B cell (primary cell): ENCODE measurements around the gene TMEM35B. TPM values are rescaled to one million over a fixed set of nuclear protein-coding genes. Genes with fewer than 3 reads are reported as not detected.

Experiments used
- ATAC-seq: fragments of 200-7000 bp; cut with Tn5 transposase; one replicate; pipeline ENCODE4 v1.10.0; 2021; ENCODE audit warnings: low read depth, mild to moderate bottlenecking, moderate number of reproducible peaks, moderate library complexity
- CTCF ChIA-PET: fragments of 350-600 bp; sonication (Branson Sonifier 250); formaldehyde crosslinking; loops from one replicate; lab custom pipeline; 2021; ENCODE audit warnings: antibody characterized with exemption, inconsistent platforms; lab: Charles Lee
- POLR2A ChIA-PET: fragments of 350-600 bp; sonication (Branson Sonifier 250); formaldehyde crosslinking; loops from one replicate; lab custom pipeline; 2021; ENCODE audit warnings: antibody characterized with exemption; lab: Charles Lee
- DNase-seq: peaks from one replicate; pipeline ENCODE4 v3.0.0; 2013
- H2AFZ ChIP-seq: 2 replicates; pipeline ENCODE4 v1.6.1; 2012; ENCODE audit warnings: mild to moderate bottlenecking, low read depth, low read length; ENCODE audit not compliant: insufficient read depth, poor library complexity, severe bottlenecking
- H3K27ac ChIP-seq, 2 donors: 1 replicate in 1 of 2; 2 replicates in 1 of 2; pipeline ENCODE4 v1.5.1; 2012 to 2013; ENCODE audit warnings: low read length in 2 of 2, mild to moderate bottlenecking in 2 of 2, moderate library complexity in 1 of 2
- H3K27me3 ChIP-seq, 4 experiments: fragments of 200-600 bp in 1 of 4; sonication (generic) in 1 of 4; replicated peaks in 1 of 4; 1 replicate in 2 of 4; 2 replicates in 2 of 4; pipeline versions ENCODE4 v1.6.1 to v1.7.0; 2013 to 2016; ENCODE audit warnings: low read length in 3 of 4, mild to moderate bottlenecking in 2 of 4, mixed read lengths in 1 of 4, moderate library complexity in 1 of 4; ENCODE audit not compliant: insufficient read depth in 4 of 4, control insufficient read depth in 3 of 4; ENCODE audit errors: control extremely low read depth in 1 of 4
- H3K36me3 ChIP-seq, 2 experiments: replicated peaks in 1 of 2; 1 replicate in 1 of 2; 2 replicates in 1 of 2; pipeline versions ENCODE4 v1.6.1 to v1.7.1; 2013; ENCODE audit warnings: low read length in 1 of 2; ENCODE audit not compliant: insufficient read depth in 2 of 2, control insufficient read depth in 1 of 2; ENCODE audit errors: control extremely low read depth in 1 of 2, extremely low read depth in 1 of 2
- H3K4me1 ChIP-seq, 2 donors: fragments of 200-600 bp in 1 of 2; sonication (generic) in 1 of 2; 1 replicate in 1 of 2; 2 replicates in 1 of 2; pipeline versions ENCODE4 v1.5.1 to v1.6.1; 2013 to 2017; ENCODE audit warnings: low read length in 2 of 2; ENCODE audit not compliant: control insufficient read depth in 2 of 2, insufficient read depth in 2 of 2
- H3K4me2 ChIP-seq: replicated peaks from 2 replicates; pipeline ENCODE3; 2012; ENCODE audit warnings: mild to moderate bottlenecking, low read depth, low read length; ENCODE audit not compliant: poor library complexity, severe bottlenecking
- H3K4me3 ChIP-seq, 5 experiments: fragments of 200-600 bp in 1 of 5; sonication (generic) in 1 of 5; 1 replicate in 3 of 5; 2 replicates in 2 of 5; pipeline versions ENCODE4 v1.5.1 to v1.7.0; 2011 to 2016; ENCODE audit warnings: low read length in 4 of 5, mild to moderate bottlenecking in 4 of 5, low read depth in 2 of 5, control low read depth in 1 of 5, moderate library complexity in 1 of 5; ENCODE audit not compliant: insufficient read depth in 1 of 5; ENCODE audit errors: control extremely low read depth in 1 of 5, extremely low read depth in 1 of 5
- H3K79me2 ChIP-seq: fragments of 200-600 bp; sonication (generic); one replicate; pipeline ENCODE4 v1.6.0; 2016; ENCODE audit warnings: low read length; ENCODE audit not compliant: control insufficient read depth, insufficient read depth
- H3K9ac ChIP-seq: fragments of 200-600 bp; sonication (generic); 2 replicates; pipeline ENCODE4 v1.6.1; 2017; ENCODE audit warnings: mild to moderate bottlenecking, low read length, moderate library complexity
- H3K9me3 ChIP-seq, 3 donors: one replicate each; pipeline versions ENCODE4 v1.6.1 to v1.7.1; 2013; ENCODE audit warnings: low read length in 2 of 3; ENCODE audit not compliant: control insufficient read depth in 2 of 3, insufficient read depth in 1 of 3; ENCODE audit errors: control extremely low read depth in 1 of 3
- H4K20me1 ChIP-seq: 2 replicates; pipeline ENCODE4 v1.6.0; 2012; ENCODE audit warnings: mild to moderate bottlenecking, low read length; ENCODE audit not compliant: insufficient read depth, control insufficient read depth, poor library complexity, severe bottlenecking
- H3K27ac Mint-ChIP-seq: one replicate; pipeline ENCODE4 v1.8.0; 2021; ENCODE audit warnings: mixed read lengths
- H3K27me3 Mint-ChIP-seq: one replicate; pipeline ENCODE4 v1.8.0; 2021; ENCODE audit warnings: mixed read lengths
- H3K4me1 Mint-ChIP-seq: one replicate; pipeline ENCODE4 v1.8.0; 2021; ENCODE audit warnings: mixed read lengths
- H3K4me3 Mint-ChIP-seq: one replicate; pipeline ENCODE4 v1.8.0; 2021; ENCODE audit warnings: mixed read lengths
- H3K9me3 Mint-ChIP-seq: one replicate; pipeline ENCODE4 v1.8.0; 2022; ENCODE audit warnings: mixed read lengths; ENCODE audit not compliant: insufficient read depth
- CTCF ChIP-seq: fragments of 200-600 bp; IDR thresholded peaks from one replicate; pipeline ENCODE4 v1.8.0; 2022; ENCODE audit warnings: antibody characterized with exemption, mild to moderate bottlenecking
- EZH2 ChIP-seq: IDR thresholded peaks from 2 replicates; pipeline ENCODE4 v1.6.1; 2012; ENCODE audit warnings: borderline replicate concordance, low read depth, mild to moderate bottlenecking, moderate library complexity, low read length; ENCODE audit not compliant: insufficient read depth, poor library complexity, severe bottlenecking
- WGBS: methylation state at CpG from one replicate; pipeline ENCODE4 v1.1.5; 2013; ENCODE audit warnings: missing lambda C conversion rate; ENCODE audit not compliant: insufficient coverage; 5-methylcytosine and 5-hydroxymethylcytosine counted together
- intact Hi-C: fragments of 100-400 bp; cut with micrococcal nuclease; formaldehyde crosslinking; loops from one replicate; pipeline ENCODE4 v1.10.0; 2022
- polyA plus RNA-seq: library from polyadenylated mRNA; depleted of rRNA; stranded (reverse); fragments of >200 nt; gene quantifications from 2 replicates; pipeline ENCODE4 v1.2.3, GENCODE V29; 2012
- total RNA-seq, 2 donors: library from RNA; stranded (reverse); fragments of 120-200 nt in 1 of 2; gene quantifications; 1 replicate in 1 of 2; 2 replicates in 1 of 2; pipeline versions ENCODE4 v1.2.3 to v1.2.4, GENCODE V29; 2013 to 2022

The TMEM35B gene
- total and polyA plus RNA-seq, 2 donors (not counting 1 experiment from before 2014, with no cell fraction given): 15.9 to 16.2 TPM

DNA sequence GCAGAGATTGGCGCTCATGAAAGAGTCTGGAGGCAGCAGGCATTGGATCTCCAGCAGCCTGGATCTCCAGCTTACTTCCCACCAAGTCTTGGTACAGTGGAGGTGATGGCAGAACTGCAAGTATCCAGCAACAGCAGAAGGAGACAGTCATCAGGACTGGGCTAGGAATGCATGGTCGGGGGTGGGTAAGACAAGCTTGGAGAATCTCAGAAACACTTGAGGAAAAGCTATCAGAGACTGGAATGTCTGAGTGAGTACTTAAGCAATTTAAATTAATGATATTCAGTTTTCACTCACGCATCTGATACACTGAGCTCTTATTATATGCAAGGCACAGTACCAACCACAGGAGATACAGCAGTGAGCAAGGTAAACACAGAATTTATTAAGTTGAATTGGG lies 9.8 kb downstream of the TMEM35B start:
- peaks cover 1 to 2% of the 10 kb centered on the region in 2 donors for H3K4me1 ChIP-seq
- Mint-ChIP-seq H3K9me3 (peaks cover 3% of the 10 kb centered on the region), H3K27me3 (no peaks in the 10 kb centered on the region), H3K4me3 (no peak overlapping the region), H3K27ac (no peak overlapping the region), H3K4me1 (peaks cover 4% of the 10 kb centered on the region)
- POLR2A ChIA-PET: interaction anchor here (1.7 kb wide), 1 partner anchor 10 kb away, joined by 4 read pairs; the partner anchor contains the start of gene TMEM35B
- WGBS: 100% methylated on average over 2 of the region's 3 CpGs
- H3K9ac ChIP-seq: no peak overlapping the region
- intact Hi-C loops: no loop called here
- CTCF ChIA-PET: interaction anchor here (1.6 kb wide), 1 partner anchor 109 kb away, joined by 3 read pairs; no protein-coding TSS in a partner anchor
- H3K79me2 ChIP-seq: no peaks in the 10 kb centered on the region
- H3K36me3 ChIP-seq: peaks cover 0 to 5% of the 10 kb centered on the region in 2 experiments
- H3K9me3 ChIP-seq: peaks cover 0 to 9% (median 0%) of the 10 kb centered on the region in 3 donors
- DNase-seq (no peak), ATAC-seq (no peak)
- H4K20me1 ChIP-seq: peaks cover 13% of the 10 kb centered on the region
- no peak overlapping the region for H3K4me2 ChIP-seq
- H3K27ac ChIP-seq: no peak overlapping the region
- H3K27me3 ChIP-seq: peaks cover 0 to 4% (median 2%) of the 10 kb centered on the region in 4 experiments
- no peak overlapping the region for H3K4me3 ChIP-seq
- TF ChIP-seq EZH2 (no peak), CTCF (no peak)
- no peak overlapping the region for H2AFZ ChIP-seq

GRCh38 chr1:34974626-34975025 lies 10.5 kb downstream of the TMEM35B start:
- intact Hi-C loops: no loop called here
- Mint-ChIP-seq H3K4me3 (no peak overlapping the region), H3K4me1 (peaks cover 2% of the 10 kb centered on the region), H3K9me3 (peaks cover 3% of the 10 kb centered on the region), H3K27ac (no peak overlapping the region), H3K27me3 (no peaks in the 10 kb centered on the region)
- no peak overlapping the region for H3K4me2 ChIP-seq
- no peaks in the 10 kb centered on the region for H3K79me2 ChIP-seq
- no peak overlapping the region for H2AFZ ChIP-seq
- 100% methylated on average over 2 of the region's 8 CpGs for WGBS
- ChIA-PET CTCF (interaction anchor here (1.6 kb wide), 1 partner anchor 108 kb away, joined by 3 read pairs; no protein-coding TSS in a partner anchor), POLR2A (interaction anchor here (1.7 kb wide), 1 partner anchor 10 kb away, joined by 4 read pairs; the partner anchor contains the start of gene TMEM35B)
- H3K4me3 ChIP-seq: no peak overlapping the region
- no peaks in the 10 kb centered on the region for H3K4me1 ChIP-seq
- ATAC-seq: no peak
- no peak overlapping the region for H3K27ac ChIP-seq
- DNase-seq: no peak
- peaks cover 13% of the 10 kb centered on the region for H4K20me1 ChIP-seq
- no peak overlapping the region for H3K9ac ChIP-seq
- TF ChIP-seq EZH2 (no peak), CTCF (no peak)
- H3K27me3 ChIP-seq: peaks cover 0 to 4% (median 2%) of the 10 kb centered on the region in 4 experiments
- peaks cover 0 to 9% (median 0%) of the 10 kb centered on the region in 3 donors for H3K9me3 ChIP-seq
- peaks cover 0 to 5% of the 10 kb centered on the region in 2 experiments for H3K36me3 ChIP-seq
